K562 (cell line): ENCODE data around the gene CAV1. TPM values are rescaled to one million over a fixed set of nuclear protein-coding genes. Genes with fewer than 3 reads are reported as not detected.
A peak's percentile ranks its signal among the peaks of the same experiment; 100 is the strongest.

Experiments used
- ATAC-seq: fragments of 200-7000 bp; cut with Tn5 transposase; 3 replicates; pipeline ENCODE4 v1.9.1; 2020; ENCODE audit warnings: moderate library complexity
- BruUV-seq: library from RNA; stranded (reverse); fragments of 400-500 nt; replicated peaks from 2 replicates; lab custom pipeline; 2021; lab: Mats Ljungman, UMichigan
- CTCF ChIA-PET: fragments of 300-600 bp; formaldehyde crosslinking; extraction: SDS; loops from one replicate; lab custom pipeline; 2021; ENCODE audit warnings: low intra/inter-chr PET ratio; lab: Yijun Ruan, JAX
- POLR2A ChIA-PET: fragments of 300-600, 350-650 bp; sonication (Branson Sonifier 250); formaldehyde crosslinking; extraction: SDS; loops from one replicate; lab custom pipeline; 2021; ENCODE audit warnings: antibody characterized with exemption, inconsistent platforms; lab: Yijun Ruan, JAX
- DNase-seq, 4 experiments: peaks; one replicate each; pipeline versions ENCODE4 v3.0.0 to v3.0.0-alpha.2; 2011 to 2018; ENCODE audit warnings: low spot score in 3 of 4, mixed read lengths in 3 of 4; ENCODE audit errors: extremely low read depth in 1 of 4
- FAIRE-seq: peaks from 2 replicates; lab custom pipeline; 2011; peaks lifted over from hg19 to GRCh38; lab: Jason Lieb, UNC
- H2AFZ ChIP-seq: 2 replicates; pipeline ENCODE4 v1.6.0; 2011; ENCODE audit warnings: low read depth, low read length, control low read depth, inconsistent platforms
- H3K27ac ChIP-seq: fragments of 200-600 bp; 3 replicates; pipeline ENCODE4 v1.8.0; 2011; ENCODE audit warnings: low read depth, mild to moderate bottlenecking, control low read depth, inconsistent platforms, low read length, moderate library complexity, mixed read lengths; ENCODE audit errors: extremely low read depth
- H3K27me3 ChIP-seq, 2 experiments: fragments of 300-600 bp in 1 of 2; 2 replicates in 1 of 2; 3 replicates in 1 of 2; pipeline versions ENCODE4 v1.6.0 to v1.8.0; 2011; ENCODE audit warnings: inconsistent platforms in 2 of 2, low read length in 2 of 2, mild to moderate bottlenecking in 1 of 2, mixed read lengths in 1 of 2, moderate library complexity in 1 of 2; ENCODE audit not compliant: control insufficient read depth in 2 of 2, insufficient read depth in 2 of 2
- H3K36me3 ChIP-seq: fragments of 300-600 bp; 3 replicates; pipeline ENCODE4 v1.8.0; 2011; ENCODE audit warnings: mild to moderate bottlenecking, low read length, inconsistent platforms; ENCODE audit not compliant: control insufficient read depth, insufficient read depth
- H3K4me1 ChIP-seq, 2 experiments: fragments of 200-600 bp in 1 of 2; replicated peaks in 1 of 2; 2 replicates in 1 of 2; 3 replicates in 1 of 2; pipeline versions ENCODE4 v1.5.1 to v1.8.0; 2011; ENCODE audit warnings: inconsistent platforms in 2 of 2, low read length in 2 of 2, mild to moderate bottlenecking in 1 of 2, mixed read lengths in 1 of 2, moderate library complexity in 1 of 2; ENCODE audit not compliant: control insufficient read depth in 2 of 2, insufficient read depth in 2 of 2
- H3K4me2 ChIP-seq: 2 replicates; pipeline ENCODE4 v1.6.1; 2011; ENCODE audit warnings: low read length, control low read depth, inconsistent platforms, mixed read lengths; ENCODE audit not compliant: insufficient read depth
- H3K4me3 ChIP-seq: fragments of 200-600 bp; sonication (generic), shearing (Covaris generic); 2 replicates; pipeline ENCODE4 v1.5.1; 2016; ENCODE audit warnings: control low read depth, inconsistent platforms
- H3K79me2 ChIP-seq: fragments of 200-600 bp; 3 replicates; pipeline ENCODE4 v1.8.0; 2011; ENCODE audit warnings: low read length, inconsistent platforms; ENCODE audit not compliant: control insufficient read depth, insufficient read depth
- H3K9ac ChIP-seq, 2 experiments: 2 replicates each; pipeline versions ENCODE4 v1.6.0 to v1.6.1; 2011; ENCODE audit warnings: low read depth in 2 of 2, low read length in 2 of 2, control low read depth in 1 of 2, inconsistent platforms in 1 of 2, mild to moderate bottlenecking in 1 of 2, mixed read lengths in 1 of 2; ENCODE audit not compliant: insufficient read depth in 1 of 2
- H3K9me1 ChIP-seq: one replicate; pipeline ENCODE4 v1.6.0; 2011; ENCODE audit warnings: inconsistent platforms, mild to moderate bottlenecking, low read length, moderate library complexity; ENCODE audit not compliant: control insufficient read depth, insufficient read depth
- H3K9me3 ChIP-seq: replicated peaks from 2 replicates; pipeline ENCODE4 v1.5.1; 2011; ENCODE audit warnings: low read depth, low read length, inconsistent platforms; ENCODE audit not compliant: control insufficient read depth, insufficient read depth
- H4K20me1 ChIP-seq: replicated peaks from 2 replicates; pipeline ENCODE4 v1.6.1; 2011; ENCODE audit warnings: low read length, inconsistent platforms, mixed read lengths; ENCODE audit not compliant: control insufficient read depth, insufficient read depth
- AFF4 ChIP-seq: sonication (generic); formaldehyde crosslinking; IDR thresholded peaks from 2 replicates; pipeline ENCODE4 v1.8.0; 2023; ENCODE audit warnings: mild to moderate bottlenecking, missing genetic modification reagents
- BCL6 ChIP-seq: fragments of 250-450 bp; sonication (Bioruptor Pico); IDR thresholded peaks from 2 replicates; pipeline ENCODE4 v1.4.0; 2020
- CSDE1 ChIP-seq, 2 experiments: fragments of 450-650 bp; IDR thresholded peaks; 2 replicates each; pipeline ENCODE4 v1.6.1; 2016; ENCODE audit warnings: mild to moderate bottlenecking in 1 of 2
- DACH1 ChIP-seq: fragments of 450-650 bp; IDR thresholded peaks from 2 replicates; pipeline ENCODE4 v1.6.1; 2018; ENCODE audit not compliant: partially characterized antibody
- JUNB ChIP-seq: fragments of 450-650 bp; formaldehyde crosslinking; conservative IDR thresholded peaks from 2 replicates; pipeline ENCODE4 v1.4.0; 2020; ENCODE audit warnings: mild to moderate bottlenecking
- MTA3 ChIP-seq: fragments of 450-650 bp; formaldehyde crosslinking; IDR thresholded peaks from 2 replicates; pipeline ENCODE4 v1.6.1; 2017; ENCODE audit warnings: mild to moderate bottlenecking, borderline replicate concordance
- NCOR1 ChIP-seq: fragments of 450-650 bp; IDR thresholded peaks from 2 replicates; pipeline ENCODE4 v1.6.1; 2016; ENCODE audit warnings: mild to moderate bottlenecking, moderate library complexity
- RAD51 ChIP-seq: fragments of 450-650 bp; IDR thresholded peaks from 2 replicates; pipeline ENCODE4 v1.7.1; 2016; ENCODE audit warnings: low read depth, mild to moderate bottlenecking, borderline replicate concordance
- RBM17 ChIP-seq: fragments of 200-400 bp; formaldehyde crosslinking; IDR thresholded peaks from 2 replicates; pipeline ENCODE4 v1.6.1; 2017; ENCODE audit warnings: low read depth, mild to moderate bottlenecking, low read length, borderline replicate concordance
- SRSF7 ChIP-seq: fragments of 200-400 bp; formaldehyde crosslinking; optimal IDR thresholded peaks from 2 replicates; pipeline ENCODE3; 2017; ENCODE audit warnings: mild to moderate bottlenecking, low read depth, low read length
- TEAD4 ChIP-seq, 2 experiments: sonication (generic) in 1 of 2; formaldehyde crosslinking in 1 of 2; IDR thresholded peaks; 2 replicates each; pipeline versions ENCODE4 v1.6.1 to v1.8.0; 2012 to 2022; ENCODE audit warnings: borderline replicate concordance in 1 of 2, inconsistent platforms in 1 of 2, low read length in 1 of 2, mild to moderate bottlenecking in 1 of 2, missing genetic modification reagents in 1 of 2
- ZFX ChIP-seq: sonication (generic); formaldehyde crosslinking; IDR thresholded peaks from 2 replicates; pipeline ENCODE4 v1.8.0; 2022; ENCODE audit warnings: mild to moderate bottlenecking, missing genetic modification reagents, moderate library complexity
- ZNF561 ChIP-seq: fragments of 450-650 bp; formaldehyde crosslinking; conservative IDR thresholded peaks from 2 replicates; pipeline ENCODE4 v1.4.0; 2020; ENCODE audit warnings: mild to moderate bottlenecking, moderate library complexity
- ZNF668 ChIP-seq: fragments of 250-450 bp; sonication (Bioruptor Pico); IDR thresholded peaks from 2 replicates; pipeline ENCODE4 v1.8.0; 2022; ENCODE audit warnings: mild to moderate bottlenecking, inconsistent platforms
- WGBS: fragments of 100-300 bp; shearing (Covaris generic); methylation state at CpG from one replicate; pipeline ENCODE4 v1.1.6; 2016; ENCODE audit warnings: low coverage, mixed read lengths; ENCODE audit not compliant: insufficient coverage; ENCODE audit errors: missing lambda C conversion rate; 5-methylcytosine and 5-hydroxymethylcytosine counted together
- in situ Hi-C: fragments of 300-500 bp; cut with MboI; formaldehyde crosslinking; loops from 4 replicates; pipeline ENCODE4 v1.15.0; 2018; ENCODE audit warnings: inconsistent platforms, mixed read lengths
- intact Hi-C: fragments of 100-400 bp; cut with micrococcal nuclease; formaldehyde crosslinking; loops from 2 replicates; pipeline ENCODE4 v1.14.2; 2022
- polyA plus RNA-seq, 8 experiments: library from polyadenylated mRNA; depleted of rRNA in 4 of 8; stranded (reverse) in 5 of 8; unstranded in 3 of 8; fragments of >200 nt; fragmentation: Nextera tagmentation in 2 of 8; fragmentation: Illumina TruSeq in 1 of 8; extraction: Ambion mirVana in 2 of 8; extraction: Trizol in 1 of 8; gene quantifications; 2 replicates each; pipeline versions ENCODE4 v1.2.1 to v1.2.3, GENCODE V29; 2011 to 2014; ENCODE audit warnings: inconsistent platforms in 1 of 8, missing spikeins in 1 of 8
- total RNA-seq, 7 experiments: library from RNA; depleted of rRNA in 6 of 7; stranded (reverse); fragments of >200 nt in 6 of 7; fragmentation: Illumina TruSeq in 2 of 7; extraction: Trizol in 2 of 7; gene quantifications; 2 replicates each; pipeline versions ENCODE4 v1.2.1 to v1.2.3, GENCODE V29; 2011 to 2021; ENCODE audit warnings: low replicate concordance in 1 of 7
- TF ChIP-seq, protein P1 (sequence below): sonication (generic); formaldehyde crosslinking; IDR thresholded peaks from 2 replicates; pipeline ENCODE4 v1.8.0; 2022; ENCODE audit warnings: mild to moderate bottlenecking, missing genetic modification reagents

The CAV1 gene
- total and polyA plus RNA-seq, 9 of the 15 experiments (the other 6 are each of a cell fraction or from before 2014, with no cell fraction given) = 0.08 to 1.5 (median 0.63) TPM

GRCh38 chr7:116491887-116492653 is 32.8 kb upstream of the CAV1 start:
- Histone ChIP-seq H3K36me3 (no peaks in the 10 kb centered on the region), H3K27ac (peak overlapping the region; percentile 15; the same call in 2 of the 3 replicates), H3K9me3 (no peaks in the 10 kb centered on the region), H3K79me2 (no peaks in the 10 kb centered on the region), H3K9me1 (no peaks in the 10 kb centered on the region), H3K4me1 (peaks cover 16 to 34% of the 10 kb centered on the region in 2 experiments; a peak in 4 of 5 replicates), H3K4me2 (peak overlapping the region; percentile 2; the same call in 1 of the 2 replicates), H3K27me3 (no peaks in the 10 kb centered on the region), H3K9ac (peak overlapping the region in 1 of 2 experiments; percentile 20; a peak in 1 of 4 replicates), H4K20me1 (no peaks in the 10 kb centered on the region), H3K4me3 (no peak overlapping the region), H2AFZ (peak overlapping the region; percentile 67)
- 22% methylated on average over 3 of the region's 3 CpGs for WGBS
- ATAC-seq (peak; percentile 61), FAIRE-seq (peak; percentile 40), DNase-seq (peak in 1 of 4 experiments; percentile 56)
- CTCF ChIA-PET = no interaction called here
- in situ Hi-C loops = no loop called here
- no TSS peak for BruUV-seq
- intact Hi-C loops = no loop called here
- POLR2A ChIA-PET = interaction anchor here (0.7 kb wide), 1 partner anchor 205 kb away, joined by 3 read pairs; no protein-coding TSS in a partner anchor
- TF ChIP-seq BCL6 (CRISPR knock-in tag) (no peak), MTA3 (0 out of 2 replicates have a peak, but pooled peaks have one; percentile 11), RBM17 (no peak), ZNF668 (CRISPR knock-in tag) (no peak), ZNF561 (CRISPR knock-in tag) (no peak), TEAD4 (IDR thresholded peaks at IDR 0.05; ENCODE audit: low read length) (peak; percentile 38; the same call in 1 of the 2 replicates), TEAD4 (CRISPR knock-in tag; IDR thresholded peaks at IDR 0.05; ENCODE audit: borderline replicate concordance) (no peak), NCOR1 (no peak), CSDE1 (IDR thresholded peaks at IDR 0.05) (no peak), RAD51 (no peak), SRSF7 (no peak), ZFX (no peak), DACH1 (no peak), JUNB (CRISPR knock-in tag) (no peak), AFF4 (CRISPR knock-in tag) (no peak)
- TF ChIP-seq, protein P1, sequence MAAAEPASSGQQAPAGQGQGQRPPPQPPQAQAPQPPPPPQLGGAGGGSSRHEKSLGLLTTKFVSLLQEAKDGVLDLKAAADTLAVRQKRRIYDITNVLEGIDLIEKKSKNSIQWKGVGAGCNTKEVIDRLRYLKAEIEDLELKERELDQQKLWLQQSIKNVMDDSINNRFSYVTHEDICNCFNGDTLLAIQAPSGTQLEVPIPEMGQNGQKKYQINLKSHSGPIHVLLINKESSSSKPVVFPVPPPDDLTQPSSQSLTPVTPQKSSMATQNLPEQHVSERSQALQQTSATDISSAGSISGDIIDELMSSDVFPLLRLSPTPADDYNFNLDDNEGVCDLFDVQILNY (CRISPR knock-in tag) = no peak
